Femur (tissue), 1 donor: ENCODE results near the gene COPZ2.
"Not testable (repeated sequence)": the region's sequence is repeated elsewhere in the genome, so short reads cannot be mapped to it uniquely, and the experiment has no call there.

Experiments used
- DNase-seq: peaks from one replicate; pipeline ENCODE4 v3.0.0-alpha.2; 2017

COPZ2 gene

DNA sequence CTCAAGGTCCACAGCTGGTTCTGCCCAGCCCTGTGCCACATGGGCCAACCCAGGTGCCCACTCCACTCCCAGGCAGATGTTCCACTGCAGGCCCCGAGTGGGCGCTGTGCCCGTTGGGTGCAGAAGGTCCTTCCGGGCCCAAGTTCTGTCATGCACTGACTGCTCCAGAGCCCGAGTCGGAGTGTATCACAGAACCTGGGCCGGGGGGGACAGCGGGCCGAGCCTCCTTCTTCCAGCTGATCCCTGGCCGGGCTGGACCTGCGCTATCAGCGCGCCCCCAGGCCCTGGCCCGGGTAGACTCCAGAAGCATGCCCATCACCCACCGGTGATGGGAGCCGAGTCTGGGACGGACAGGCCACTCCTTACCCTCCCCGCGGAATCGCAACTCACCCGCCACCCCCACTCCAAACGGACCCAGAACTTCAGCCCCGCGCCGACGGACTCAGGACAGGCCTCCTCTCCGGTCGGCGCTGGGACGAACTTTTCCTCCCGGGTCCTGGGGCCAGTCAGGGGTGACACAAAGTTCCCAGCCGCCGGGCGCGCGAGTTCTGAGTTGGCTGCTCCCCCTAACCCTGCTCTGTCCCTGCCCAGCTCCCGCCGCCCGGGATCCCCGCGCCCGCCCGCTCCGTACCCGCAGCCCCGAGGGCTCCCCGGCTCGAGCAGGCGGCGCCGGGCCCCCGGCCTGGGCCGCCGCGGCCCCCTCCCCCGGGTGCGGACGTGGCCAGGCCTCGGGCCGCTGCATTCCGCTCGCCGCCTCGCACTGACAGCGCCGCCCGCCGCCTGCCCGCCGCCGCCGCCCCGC is at the start of gene COPZ2:
TSS of gene COPZ2 (minus strand) at position 762 of the 802 bp plus-strand sequence. CDS start at position 742, 20 bp downstream.
- peak; percentile 68 for DNase-seq

DNA sequence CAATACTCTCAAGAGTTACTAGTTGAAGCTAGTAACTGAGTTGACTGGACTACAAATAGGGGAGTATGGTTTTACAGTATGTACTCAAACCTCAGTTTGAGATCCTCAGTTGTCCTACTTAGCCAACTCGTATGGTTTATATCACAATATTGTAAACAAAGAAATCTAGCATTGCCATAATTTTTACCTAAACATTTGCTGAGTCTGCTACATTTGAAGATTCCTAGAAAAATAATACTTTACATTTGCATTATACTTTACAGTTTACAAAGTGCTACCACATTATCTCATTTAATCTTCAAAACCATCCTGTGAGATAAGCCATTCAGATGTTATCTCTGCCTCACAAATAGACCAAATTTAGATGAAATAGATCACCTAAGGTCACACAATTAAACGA is 47.3 kb upstream of the COPZ2 start:
- DNase-seq, result no peak

DNA sequence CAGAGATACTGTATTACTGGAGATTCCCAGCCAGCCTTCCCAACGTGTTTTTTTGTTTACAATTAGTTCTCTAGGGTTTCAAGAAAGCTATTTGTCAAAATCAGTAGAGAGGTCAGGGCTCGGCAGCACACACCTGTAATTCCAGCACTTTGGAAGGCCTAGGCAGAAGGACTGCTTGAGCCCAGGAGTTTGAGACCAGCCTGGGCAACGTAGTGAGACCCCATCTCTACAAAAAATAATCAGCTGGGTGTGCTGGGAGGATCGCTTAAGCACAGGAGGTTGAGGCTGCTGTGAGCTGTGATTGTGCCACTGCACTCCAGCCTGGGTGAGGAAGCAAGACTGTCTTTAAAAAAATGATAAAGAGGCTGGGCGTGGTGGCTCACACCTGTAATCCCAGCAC is 44.3 kb upstream of the COPZ2 start:
- DNase-seq, result no peak

DNA sequence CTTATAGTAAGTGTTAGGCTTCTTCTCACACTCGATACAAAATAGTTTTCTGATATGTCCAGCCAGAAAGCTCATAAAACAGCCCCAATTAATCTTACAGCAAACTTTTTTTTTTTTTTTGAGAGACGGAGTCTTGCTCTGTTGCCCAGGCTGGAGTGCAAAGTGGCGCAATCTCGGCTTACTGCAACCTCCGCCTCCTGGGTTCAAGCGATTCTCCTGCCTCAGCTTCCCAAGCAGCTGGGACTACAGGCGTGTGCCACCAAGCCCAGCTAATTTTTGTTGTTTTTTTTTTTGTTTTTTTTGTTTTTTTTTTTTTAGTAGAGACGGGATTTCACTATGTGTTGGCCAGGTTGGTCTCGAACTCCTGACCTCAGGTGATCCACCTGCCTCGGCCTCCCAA is 39.6 kb upstream of the COPZ2 start:
- DNase-seq, result not testable (repeated sequence)

GRCh38 chr17:48074322-48075081 is 36.9 kb upstream of the COPZ2 start:
- peak; percentile 77 for DNase-seq

GRCh38 chr17:48073566-48074094 is 36.0 kb upstream of the COPZ2 start:
- not testable (repeated sequence) for DNase-seq

GRCh38 chr17:48072811-48073210 is 35.2 kb upstream of the COPZ2 start:
- not testable (repeated sequence) for DNase-seq

GRCh38 chr17:48071654-48072053 is 34.1 kb upstream of the COPZ2 start:
- DNase-seq, result no peak

DNA sequence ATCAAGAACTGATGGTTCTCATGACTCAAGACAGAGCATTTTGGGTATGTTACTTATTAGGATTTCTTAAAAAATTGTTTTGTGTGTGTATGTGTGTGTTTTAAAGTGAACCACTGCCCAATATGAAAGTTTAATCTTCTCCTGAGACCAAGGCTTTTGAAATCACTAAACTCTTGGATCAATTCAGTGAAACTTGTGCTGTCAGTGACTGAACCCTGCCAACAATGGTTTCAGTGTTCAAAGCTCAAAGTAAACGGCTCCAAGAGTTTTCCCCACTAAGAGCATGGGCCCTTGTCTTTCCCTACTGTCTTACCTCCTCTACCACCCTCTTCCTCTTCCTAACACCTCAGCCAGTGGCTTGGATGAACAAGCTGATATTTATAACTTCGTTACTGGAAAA is 32.6 kb upstream of the COPZ2 start:
- DNase-seq, result no peak

- DNase-seq, result no peak
These were observed 30.9 kb upstream of the COPZ2 start for GRCh38 chr17:48068491-48068961.

- not testable (repeated sequence) for DNase-seq
These were observed 30.2 kb upstream of the COPZ2 start for GRCh38 chr17:48067808-48068207.

- DNase-seq, result no peak
These were observed 29.6 kb upstream of the COPZ2 start for GRCh38 chr17:48067245-48067644.

- DNase-seq, result no peak
These were observed 29.1 kb upstream of the COPZ2 start for GRCh38 chr17:48066656-48067055.

DNA sequence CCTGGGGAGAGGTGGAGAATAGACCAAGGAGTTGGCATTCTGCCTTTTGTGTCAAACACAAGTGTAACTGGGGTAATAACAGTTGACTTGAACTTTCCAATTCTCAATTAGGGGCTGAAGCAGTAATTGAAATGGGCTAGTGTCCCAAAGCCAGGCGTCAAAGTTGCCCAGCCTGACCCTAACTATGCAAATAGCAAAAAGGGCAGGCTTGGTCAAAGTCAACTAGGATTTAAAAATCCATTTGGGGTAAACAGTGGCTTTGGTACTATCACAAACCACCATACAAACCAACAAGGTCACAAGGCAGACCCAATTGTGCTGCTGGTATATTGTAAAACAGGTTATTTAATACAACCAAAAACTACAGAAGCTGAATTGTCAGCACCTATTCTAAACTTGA is 28.6 kb upstream of the COPZ2 start:
- DNase-seq, result no peak

DNA sequence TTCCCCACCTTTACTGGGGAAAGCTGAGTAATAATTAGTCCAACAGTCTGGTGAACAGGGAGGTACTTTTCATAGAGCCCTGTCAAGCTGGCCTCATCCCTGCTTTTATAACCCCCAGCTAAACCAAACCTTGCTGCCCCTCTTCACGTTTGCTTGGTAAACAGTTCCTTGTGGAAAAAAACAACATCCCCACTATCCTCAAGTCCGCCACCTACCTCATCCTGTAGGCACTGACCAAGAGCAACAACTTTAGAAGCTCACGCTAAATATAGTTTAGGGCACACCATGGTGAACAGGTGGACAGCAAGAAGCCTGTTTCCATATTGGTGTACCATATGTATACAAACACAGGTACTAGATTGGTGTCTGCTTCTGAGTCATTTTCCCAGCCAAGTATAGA is 27.0 kb upstream of the COPZ2 start:
- DNase-seq, result no peak

DNA sequence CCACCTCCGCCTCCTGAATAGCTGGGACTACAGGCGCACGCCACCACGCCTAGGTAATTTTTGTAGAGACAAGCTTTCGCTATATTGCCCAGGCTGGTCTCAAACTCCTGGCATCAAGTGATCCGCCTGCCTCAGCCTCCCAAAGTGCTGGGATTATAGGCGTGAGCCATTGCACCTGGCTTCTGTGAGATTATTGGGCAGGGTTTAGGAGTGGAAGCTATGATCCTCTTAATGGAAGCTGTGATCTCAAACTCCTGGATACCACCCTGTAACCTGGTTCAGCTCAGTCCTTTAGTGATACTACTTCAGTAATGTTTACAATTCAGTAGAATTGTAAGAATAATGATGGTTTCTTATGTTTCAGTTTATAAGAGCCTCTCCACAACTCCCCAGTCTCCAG is 24.7 kb upstream of the COPZ2 start:
- no peak for DNase-seq

DNA sequence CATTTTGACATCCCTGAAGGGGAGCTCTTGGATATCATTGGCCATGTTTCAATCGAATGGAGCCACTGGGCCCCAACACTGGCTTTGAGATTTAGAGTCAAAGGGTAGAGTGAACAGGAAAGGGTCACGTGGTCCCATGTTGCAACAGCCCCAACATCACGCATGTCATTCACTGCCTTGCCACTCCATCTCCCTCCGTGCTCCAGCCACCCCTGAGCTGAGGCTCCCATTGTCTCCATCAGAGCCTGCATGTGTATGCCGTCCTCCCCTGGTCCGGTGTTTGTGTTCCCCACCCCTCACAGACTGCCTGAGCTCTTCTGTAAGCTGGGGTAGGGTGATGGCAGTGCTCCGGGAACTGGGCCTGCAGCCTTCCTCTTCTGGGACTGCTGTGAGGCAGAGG is 22.7 kb upstream of the COPZ2 start:
- DNase-seq, result no peak

- DNase-seq, result no peak
These were observed 21.6 kb upstream of the COPZ2 start for GRCh38 chr17:48059125-48059668.

- DNase-seq, result no peak
These were observed 21.0 kb upstream of the COPZ2 start for GRCh38 chr17:48058393-48059124.

- DNase-seq, result no peak
These were observed 20.0 kb upstream of the COPZ2 start for GRCh38 chr17:48057626-48058025.

DNA sequence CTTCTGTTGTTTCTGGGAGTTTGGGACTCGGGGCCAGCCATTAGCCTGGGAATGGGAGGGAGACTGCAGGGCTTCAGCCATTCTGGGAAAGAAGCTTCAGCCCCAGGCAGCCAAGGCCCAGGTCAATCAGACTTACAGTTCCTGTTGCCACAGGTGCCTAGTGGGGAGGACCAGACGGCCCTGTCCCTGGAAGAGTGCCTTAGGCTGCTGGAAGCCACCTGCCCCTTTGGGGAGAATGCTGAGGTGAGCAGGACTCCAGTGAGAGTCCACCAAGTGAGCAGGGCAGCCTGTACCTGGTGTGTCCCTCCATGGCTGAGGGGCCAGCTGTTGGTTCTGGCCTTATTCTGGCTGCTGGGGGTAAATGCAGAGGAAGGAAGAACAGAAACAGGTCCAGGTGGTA is 19.3 kb upstream of the COPZ2 start:
- DNase-seq, result no peak

GRCh38 chr17:48056246-48056745 is 18.7 kb upstream of the COPZ2 start:
- no peak for DNase-seq
